Measurements from ENCODE around the gene LANCL2. TPM values are rescaled to one million over a fixed set of nuclear protein-coding genes. Genes with fewer than 3 reads are reported as not detected.

LANCL2 gene
- total RNA-seq, 1 experiment from 2014 or later = 26.4 TPM

DNA sequence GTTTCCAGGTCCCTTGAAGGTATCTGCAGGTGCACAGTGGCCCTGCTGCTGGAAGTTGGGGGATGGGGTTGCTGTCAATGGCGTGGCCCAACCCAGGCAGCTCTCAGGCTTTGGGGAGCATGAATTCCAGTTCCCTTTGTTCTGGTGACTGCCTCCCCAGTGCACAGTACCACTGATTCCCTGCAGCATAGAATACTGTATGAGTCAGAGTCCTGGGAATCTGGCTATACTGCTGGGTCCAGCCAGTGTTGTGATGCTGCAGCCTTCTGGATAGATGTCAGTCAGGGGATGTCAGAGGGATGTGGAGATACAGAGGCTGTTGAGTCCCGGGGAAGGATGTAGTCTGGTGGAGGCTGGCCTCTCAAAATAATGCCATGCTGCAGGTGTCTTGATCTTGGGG is 99.3 kb downstream of the LANCL2 start:
- Histone ChIP-seq H2AFZ (ENCODE audit: low read length) (no peak overlapping the region), H3K56ac (ENCODE audit: insufficient read length, low read depth, low read length) (no peak overlapping the region), H2BK15ac (ENCODE audit: low read depth, low read length) (no peak overlapping the region), H3K27ac (ENCODE audit: insufficient read length, low read depth, low read length) (no peak overlapping the region), H3K14ac (ENCODE audit: insufficient read depth, low read length) (no peak overlapping the region), H2BK12ac (ENCODE audit: insufficient read length, low read depth, low read length) (no peak overlapping the region), H2BK20ac (ENCODE audit: low read depth, low read length, poor library complexity, severe bottlenecking) (no peak overlapping the region), H3K79me2 (ENCODE audit: insufficient read depth, low read length) (no peaks in the 10 kb centered on the region), H2BK120ac (ENCODE audit: low read depth, low read length, poor library complexity, severe bottlenecking) (no peak overlapping the region), H3K18ac (ENCODE audit: insufficient read length, low read depth, low read length) (no peak overlapping the region), H4K91ac (ENCODE audit: insufficient read length, low read depth, low read length) (no peak overlapping the region), H3K9me3 (ENCODE audit: control insufficient read depth, low read depth, low read length) (peaks cover 11% of the 10 kb centered on the region), H2AK5ac (ENCODE audit: insufficient read length, low read length) (no peak overlapping the region), H3K27me3 (ENCODE audit: insufficient read depth, low read length) (no peaks in the 10 kb centered on the region), H3K23me2 (ENCODE audit: insufficient read length, low read depth, low read length, poor library complexity, severe bottlenecking) (no peaks in the 10 kb centered on the region), H4K20me1 (ENCODE audit: control insufficient read depth, insufficient read depth, insufficient read length) (no peaks in the 10 kb centered on the region), H2BK5ac (ENCODE audit: insufficient read length, low read length) (no peak overlapping the region), H3T11ph (ENCODE audit: low read length) (no peak overlapping the region), H3K79me1 (ENCODE audit: insufficient read depth, low read depth, low read length, poor library complexity, severe bottlenecking) (no peaks in the 10 kb centered on the region), H3K4me2 (ENCODE audit: insufficient read depth, insufficient read length, low read length) (no peak overlapping the region), H4K5ac (ENCODE audit: insufficient read length, low read depth, low read length) (no peak overlapping the region), H3K4me1 (ENCODE audit: insufficient read depth, low read length) (no peaks in the 10 kb centered on the region), H3K4ac (ENCODE audit: low read depth, low read length) (no peak overlapping the region), H3K9ac (ENCODE audit: extremely low read depth, insufficient read length, low read length) (no peak overlapping the region), H3K23ac (ENCODE audit: insufficient read length, low read depth, low read length) (no peak overlapping the region), H4K8ac (replicated peaks; ENCODE audit: insufficient read length, low read depth, low read length) (no peak overlapping the region)
- no peak overlapping the region for H3K27ac Mint-ChIP-seq
- TF ChIP-seq, protein P1, sequence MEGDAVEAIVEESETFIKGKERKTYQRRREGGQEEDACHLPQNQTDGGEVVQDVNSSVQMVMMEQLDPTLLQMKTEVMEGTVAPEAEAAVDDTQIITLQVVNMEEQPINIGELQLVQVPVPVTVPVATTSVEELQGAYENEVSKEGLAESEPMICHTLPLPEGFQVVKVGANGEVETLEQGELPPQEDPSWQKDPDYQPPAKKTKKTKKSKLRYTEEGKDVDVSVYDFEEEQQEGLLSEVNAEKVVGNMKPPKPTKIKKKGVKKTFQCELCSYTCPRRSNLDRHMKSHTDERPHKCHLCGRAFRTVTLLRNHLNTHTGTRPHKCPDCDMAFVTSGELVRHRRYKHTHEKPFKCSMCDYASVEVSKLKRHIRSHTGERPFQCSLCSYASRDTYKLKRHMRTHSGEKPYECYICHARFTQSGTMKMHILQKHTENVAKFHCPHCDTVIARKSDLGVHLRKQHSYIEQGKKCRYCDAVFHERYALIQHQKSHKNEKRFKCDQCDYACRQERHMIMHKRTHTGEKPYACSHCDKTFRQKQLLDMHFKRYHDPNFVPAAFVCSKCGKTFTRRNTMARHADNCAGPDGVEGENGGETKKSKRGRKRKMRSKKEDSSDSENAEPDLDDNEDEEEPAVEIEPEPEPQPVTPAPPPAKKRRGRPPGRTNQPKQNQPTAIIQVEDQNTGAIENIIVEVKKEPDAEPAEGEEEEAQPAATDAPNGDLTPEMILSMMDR (conservative IDR thresholded peaks at IDR 0.05) = no peak
- WGBS (ENCODE audit: extremely low coverage, insufficient read length, low lambda C conversion rate) = no CpG with 5 or more reads among the region's 2 CpGs
- DNase-seq = no peak
- H3K9me3 Mint-ChIP-seq = peaks cover 64 to 77% of the 10 kb centered on the region in 2 experiments
- H3K27me3 Mint-ChIP-seq (ENCODE audit: low read depth) = peaks cover 15% of the 10 kb centered on the region
- H3K36me3 Mint-ChIP-seq (ENCODE audit: insufficient read depth in 1 of 3, low read depth in 3 of 3) = peaks cover 61 to 79% (median 62%) of the 10 kb centered on the region in 3 experiments
- H3K4me3 Mint-ChIP-seq = no peak overlapping the region
- no peaks in the 10 kb centered on the region for H3K4me1 Mint-ChIP-seq

All from H9 (cell line).